ENCODE results near the gene LYRM4.

LYRM4 gene

DNA sequence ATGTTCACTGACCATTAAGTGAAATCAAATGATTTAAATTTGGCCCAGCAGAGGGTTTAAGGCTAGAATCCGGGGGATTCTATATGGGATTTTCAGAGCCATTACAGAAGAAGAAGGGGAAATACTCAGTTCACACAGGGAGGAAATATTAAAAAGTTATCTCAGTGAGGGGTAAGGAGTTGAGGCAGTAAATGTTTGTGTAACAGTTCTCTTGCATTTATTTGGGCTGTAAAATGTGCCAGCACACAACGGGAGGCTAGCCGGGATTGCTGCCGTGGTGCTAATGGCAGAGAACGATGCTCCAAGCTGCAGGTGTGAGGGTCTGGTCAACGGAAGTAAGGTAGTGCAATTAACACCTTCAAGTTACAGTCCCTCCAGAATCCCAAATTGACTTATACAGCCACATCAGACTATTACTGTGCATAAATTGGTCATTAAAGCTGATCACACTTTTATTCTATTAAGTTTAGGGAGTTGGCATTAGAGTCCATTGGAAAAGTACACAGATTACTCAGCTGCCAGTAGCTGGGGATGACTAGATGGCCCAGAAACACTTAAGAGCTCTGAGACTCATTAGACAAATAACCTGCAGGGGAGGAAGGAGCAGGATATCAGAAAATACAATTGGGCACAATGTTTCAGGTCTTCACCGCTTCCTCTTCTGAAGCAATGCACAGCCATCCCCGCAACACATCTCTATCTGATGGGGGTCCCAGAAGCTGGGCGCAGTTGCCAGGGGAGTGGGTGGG is 144.3 kb downstream of the LYRM4 start:
- FAIRE-seq: no peak

DNA sequence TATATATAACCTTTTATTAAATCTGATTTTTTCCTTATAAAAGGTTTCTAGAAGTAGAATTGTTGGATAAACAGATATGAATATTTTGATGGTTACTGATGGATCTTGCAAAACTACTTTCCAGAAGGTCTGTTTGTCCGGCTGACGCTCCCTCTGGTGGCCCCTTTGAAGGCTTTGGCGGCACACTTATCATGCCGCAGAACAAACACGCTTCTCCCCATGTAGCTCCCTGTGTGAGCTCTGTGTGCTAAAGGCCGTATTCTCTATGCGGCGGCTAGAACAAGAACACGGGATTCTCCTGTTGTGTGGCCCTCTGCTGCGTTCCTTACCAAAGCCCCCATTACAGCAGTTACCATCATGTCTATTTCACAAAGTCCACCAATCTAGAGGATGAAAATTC is 145.6 kb downstream of the LYRM4 start:
- no peak for FAIRE-seq

- FAIRE-seq: no peak
Measured at GRCh38 chr6:5113096-5113495, 147.7 kb downstream of the LYRM4 start.

GRCh38 chr6:5112066-5112799 is 148.5 kb downstream of the LYRM4 start:
- FAIRE-seq: no peak

DNA sequence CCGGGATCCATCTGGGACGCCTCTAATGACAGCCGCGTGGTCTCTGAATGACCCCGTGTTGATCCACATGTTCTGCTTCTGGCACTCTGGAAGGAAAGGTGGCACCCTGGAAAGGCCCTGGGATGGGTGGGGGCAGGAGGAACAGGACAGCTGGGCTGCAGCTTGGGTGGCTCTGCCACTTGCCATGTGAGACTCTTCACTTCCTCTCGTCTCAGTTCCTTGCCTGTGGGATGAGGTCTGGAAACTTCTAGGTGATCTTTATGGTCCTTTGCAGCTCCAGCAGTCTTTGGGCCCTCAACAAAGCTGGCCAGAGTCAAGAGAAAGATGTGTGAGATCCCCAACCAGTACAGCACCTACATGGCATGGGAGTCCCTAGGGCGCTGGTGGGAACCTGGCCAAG is 149.1 kb downstream of the LYRM4 start:
- no peak for FAIRE-seq

DNA sequence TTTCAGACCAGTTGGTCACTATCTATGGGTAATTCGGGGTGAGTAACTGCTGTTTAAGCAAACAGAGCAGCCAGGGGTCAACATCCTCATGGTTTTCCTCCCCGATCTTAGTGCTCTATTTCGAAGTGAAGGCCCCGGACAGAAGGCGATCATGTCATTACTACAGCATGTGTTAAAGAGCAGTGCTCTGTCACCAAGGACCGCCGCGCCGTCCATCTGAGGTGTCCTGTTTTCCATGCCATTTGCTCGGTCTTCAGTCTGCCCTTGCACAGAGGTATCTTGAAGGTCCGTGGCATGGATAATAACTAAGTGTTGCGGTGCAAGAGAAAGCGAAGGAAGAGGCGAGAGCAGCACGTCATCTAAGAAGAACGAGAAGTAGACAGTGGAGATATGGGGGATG is 150.5 kb downstream of the LYRM4 start:
- FAIRE-seq: no peak

DNA sequence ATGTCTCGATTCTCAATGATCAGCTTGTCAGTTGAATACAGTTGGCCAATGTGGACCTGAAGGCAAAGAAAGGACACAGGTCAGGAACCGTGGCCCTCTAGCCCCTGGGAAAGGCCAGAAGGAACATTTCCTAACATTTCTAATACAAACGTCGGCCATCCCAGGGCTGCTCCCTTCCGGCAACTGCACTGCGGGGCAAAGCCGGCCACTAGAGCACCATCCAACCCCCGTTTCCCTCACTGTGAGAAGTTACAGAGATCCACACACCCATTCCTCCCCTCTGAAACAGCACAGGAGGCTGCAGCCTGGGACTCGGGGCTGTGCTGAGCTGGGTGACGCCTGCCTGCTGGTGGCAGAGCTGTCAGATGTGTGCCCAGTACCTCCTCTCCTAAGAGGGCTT is 151.3 kb downstream of the LYRM4 start:
- no peak for FAIRE-seq

DNA sequence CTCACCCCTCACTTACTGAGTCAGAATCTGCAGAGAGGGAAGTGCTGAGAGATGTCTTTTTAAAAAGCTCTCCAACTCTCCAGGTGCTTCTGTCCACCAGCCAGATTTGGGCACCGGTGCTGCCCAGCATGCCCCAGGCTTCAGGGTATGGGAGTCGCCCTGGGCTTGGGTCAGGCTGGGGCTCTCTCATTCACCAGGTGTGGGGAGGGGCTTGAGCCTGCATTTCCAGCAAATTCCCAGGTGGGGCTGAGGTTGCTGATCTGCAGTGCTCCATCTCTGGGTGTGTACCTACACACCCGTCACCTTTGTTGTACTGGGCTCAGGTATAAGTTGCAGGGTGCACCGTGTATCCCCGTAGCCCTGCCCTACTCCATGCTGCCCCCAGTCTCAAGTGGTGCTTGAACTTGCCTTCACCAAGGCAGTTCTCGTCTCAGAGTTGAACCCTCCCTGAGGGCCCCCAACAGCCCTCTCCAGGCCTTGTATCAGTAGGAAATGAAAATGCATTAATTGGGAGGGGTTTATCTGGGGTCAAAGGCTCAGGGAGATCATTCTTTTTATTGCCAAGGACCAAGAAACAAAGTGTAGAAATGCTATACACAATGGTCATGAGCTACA is 152.1 kb downstream of the LYRM4 start:
- no peak for FAIRE-seq

GRCh38 chr6:5108068-5108467 is 152.7 kb downstream of the LYRM4 start:
- no peak for FAIRE-seq

- no peak for FAIRE-seq
Measured at GRCh38 chr6:5107341-5107740, 153.4 kb downstream of the LYRM4 start.

GRCh38 chr6:5105146-5105545 is 155.6 kb downstream of the LYRM4 start:
- FAIRE-seq: no peak

DNA sequence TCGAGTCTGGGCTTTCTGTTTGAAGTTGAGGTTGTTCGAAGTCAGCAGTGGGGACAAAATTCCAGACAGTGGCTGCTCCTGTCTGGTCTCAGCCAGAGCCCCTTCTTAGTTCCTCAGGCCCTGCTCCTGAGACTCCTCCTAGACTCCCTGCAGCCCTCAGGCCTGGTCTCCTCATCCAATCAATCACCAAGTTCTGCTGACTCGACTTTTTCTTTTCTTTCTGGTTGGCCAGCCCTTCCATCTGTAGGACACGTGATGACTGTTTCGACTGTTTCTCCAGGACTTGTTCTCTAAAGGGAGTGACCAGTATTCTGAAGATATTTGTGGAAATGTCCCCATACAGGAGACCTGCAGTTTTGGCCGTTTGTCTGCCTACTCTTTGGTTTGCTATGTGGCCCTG is 156.1 kb downstream of the LYRM4 start:
- FAIRE-seq: no peak

- no peak for FAIRE-seq
Measured at GRCh38 chr6:5103250-5103649, 157.5 kb downstream of the LYRM4 start.

GRCh38 chr6:5102267-5102970 is 158.3 kb downstream of the LYRM4 start:
- no peak for FAIRE-seq

- no peak for FAIRE-seq
Measured at GRCh38 chr6:5100806-5101205, 159.9 kb downstream of the LYRM4 start.

- no peak for FAIRE-seq
Measured at GRCh38 chr6:5099537-5099936, 161.2 kb downstream of the LYRM4 start.

GRCh38 chr6:5098501-5099270 is 162.1 kb downstream of the LYRM4 start:
- no peak for FAIRE-seq

- no peak for FAIRE-seq
Measured at GRCh38 chr6:5096482-5096881, 164.3 kb downstream of the LYRM4 start.

- FAIRE-seq: no peak
Measured at GRCh38 chr6:5095236-5095635, 165.5 kb downstream of the LYRM4 start.

DNA sequence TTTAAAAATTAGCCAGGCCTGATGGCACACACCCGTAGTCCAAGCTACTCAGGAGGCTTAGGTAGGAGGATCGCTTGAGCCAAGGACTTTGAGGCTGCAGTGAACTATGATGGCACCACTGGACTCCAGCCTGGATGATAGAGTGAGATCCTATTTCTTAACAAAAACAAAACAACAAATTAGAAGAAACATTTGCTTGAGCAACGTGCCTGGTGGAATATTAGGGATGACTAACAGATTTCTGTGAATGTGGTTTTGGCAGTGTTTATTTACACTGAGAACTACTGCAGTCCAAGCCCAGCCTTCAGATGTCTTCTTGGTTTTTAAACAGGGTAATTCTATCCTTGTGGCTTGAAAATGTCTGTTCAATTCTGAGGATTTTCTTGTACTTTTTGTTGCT is 166.4 kb downstream of the LYRM4 start:
- no peak for FAIRE-seq

- no peak for FAIRE-seq
Measured at GRCh38 chr6:5093231-5094015, 167.3 kb downstream of the LYRM4 start.

All from G401.6 (cell line).